Retinal pigment epithelial cell (primary cell): Measurements from ENCODE around the gene CHI3L1.
A peak's percentile ranks its signal among the peaks of the same experiment; 100 is the strongest.

Source experiments
- DNase-seq: peaks from one replicate; pipeline ENCODE4 v3.0.0-alpha.2; 2010; ENCODE audit warnings: low read depth
- H3K4me3 ChIP-seq: 2 replicates; pipeline ENCODE4 v1.5.1; 2011; ENCODE audit warnings: mild to moderate bottlenecking, low read length, control low read depth, moderate library complexity
- CTCF ChIP-seq: conservative IDR thresholded peaks from 2 replicates; pipeline ENCODE4 v1.5.1; 2011; ENCODE audit warnings: low read depth, low read length, control low read depth, inconsistent platforms

Gene CHI3L1

GRCh38 chr1:203223012-203223775 lies 36.7 kb upstream of the CHI3L1 start:
- no peak for DNase-seq
- H3K4me3 ChIP-seq: no peak overlapping the region
- no peak for TF ChIP-seq CTCF

GRCh38 chr1:203219934-203220333 lies 33.4 kb upstream of the CHI3L1 start:
- TF ChIP-seq CTCF: no peak
- H3K4me3 ChIP-seq: no peak overlapping the region
- no peak for DNase-seq

- no peak for TF ChIP-seq CTCF
- H3K4me3 ChIP-seq: no peak overlapping the region
- DNase-seq: no peak
Observed at GRCh38 chr1:203219171-203219570, 32.7 kb upstream of the CHI3L1 start.

GRCh38 chr1:203217668-203218067 lies 31.2 kb upstream of the CHI3L1 start:
- no peak for TF ChIP-seq CTCF
- H3K4me3 ChIP-seq: no peak overlapping the region
- DNase-seq: no peak

GRCh38 chr1:203217139-203217655 lies 30.7 kb upstream of the CHI3L1 start:
- peak; percentile 35 for TF ChIP-seq CTCF
- no peak overlapping the region for H3K4me3 ChIP-seq
- DNase-seq: no peak

- no peak overlapping the region for H3K4me3 ChIP-seq
- TF ChIP-seq CTCF: peak; percentile 63
- DNase-seq: peak; percentile 14
Observed at GRCh38 chr1:203216274-203217138, 30.0 kb upstream of the CHI3L1 start.
